HS-27A (cell line): ENCODE data around the gene EFCAB14.
A peak's percentile ranks its signal among the peaks of the same experiment; 100 is the strongest.
"Not testable (repeated sequence)": the region's sequence is repeated elsewhere in the genome, so short reads cannot be mapped to it uniquely, and the experiment has no call there.

Experiments
- DNase-seq: peaks from one replicate; pipeline ENCODE4 v3.0.0-alpha.2; 2012; ENCODE audit warnings: low read depth, missing footprints

EFCAB14 gene

GRCh38 chr1:46718727-46719622 is at the start of gene EFCAB14:
Gene EFCAB14, minus strand, starts transcription at chr1:46719114. Its CDS starts 1,027 bp downstream, at chr1:46718087.
- DNase-seq: peak; percentile 73

- DNase-seq: no peak
These were observed 49.5 kb upstream of the EFCAB14 start for GRCh38 chr1:46768445-46768844.

- no peak for DNase-seq
These were observed 48.9 kb upstream of the EFCAB14 start for GRCh38 chr1:46767649-46768282.

GRCh38 chr1:46764402-46764801 is 45.5 kb upstream of the EFCAB14 start:
- DNase-seq: no peak

- DNase-seq: no peak
These were observed 42.8 kb upstream of the EFCAB14 start for GRCh38 chr1:46761740-46762139.

GRCh38 chr1:46760558-46761166 is 41.7 kb upstream of the EFCAB14 start:
- no peak for DNase-seq

- no peak for DNase-seq
These were observed 39.1 kb upstream of the EFCAB14 start for GRCh38 chr1:46757956-46758528.

- no peak for DNase-seq
These were observed 38.5 kb upstream of the EFCAB14 start for GRCh38 chr1:46757247-46757955.

GRCh38 chr1:46755121-46755520 is 36.2 kb upstream of the EFCAB14 start:
- DNase-seq: no peak

- DNase-seq: not testable (repeated sequence)
These were observed 35.8 kb upstream of the EFCAB14 start for GRCh38 chr1:46754707-46755106.

- DNase-seq: no peak
These were observed 35.1 kb upstream of the EFCAB14 start for GRCh38 chr1:46753985-46754384.

- no peak for DNase-seq
These were observed 31.0 kb upstream of the EFCAB14 start for GRCh38 chr1:46749921-46750404.

- DNase-seq: no peak
These were observed 30.5 kb upstream of the EFCAB14 start for GRCh38 chr1:46749404-46749803.

- no peak for DNase-seq
These were observed 28.9 kb upstream of the EFCAB14 start for GRCh38 chr1:46747683-46748288.

- DNase-seq: no peak
These were observed 23.2 kb upstream of the EFCAB14 start for GRCh38 chr1:46742069-46742468.

- no peak for DNase-seq
These were observed 16.9 kb upstream of the EFCAB14 start for GRCh38 chr1:46735708-46736324.

- DNase-seq: not testable (repeated sequence)
These were observed 9.5 kb upstream of the EFCAB14 start for GRCh38 chr1:46728327-46728873.

GRCh38 chr1:46725736-46726108 is 6.8 kb upstream of the EFCAB14 start:
- DNase-seq: peak; percentile 30

- DNase-seq: peak; percentile 41
These were observed 6.2 kb upstream of the EFCAB14 start for GRCh38 chr1:46724991-46725735.

GRCh38 chr1:46723901-46724300 is 5.0 kb upstream of the EFCAB14 start:
- no peak for DNase-seq
